DND-41 (cell line): ENCODE results near the gene ECSCR.

Source experiments
- EZH2 ChIP-seq: IDR thresholded peaks from 3 replicates; pipeline ENCODE4 v1.6.1; 2012; ENCODE audit warnings: borderline replicate concordance, low read depth, mild to moderate bottlenecking, moderate library complexity, low read length, inconsistent platforms; ENCODE audit not compliant: severe bottlenecking
- TF ChIP-seq, protein P1 (sequence below): IDR thresholded peaks from 2 replicates; pipeline ENCODE4 v1.5.1; 2012; ENCODE audit warnings: borderline replicate concordance, low read length, moderate library complexity, mild to moderate bottlenecking; ENCODE audit not compliant: poor library complexity, severe bottlenecking; ENCODE audit errors: extremely low read depth

DNA sequence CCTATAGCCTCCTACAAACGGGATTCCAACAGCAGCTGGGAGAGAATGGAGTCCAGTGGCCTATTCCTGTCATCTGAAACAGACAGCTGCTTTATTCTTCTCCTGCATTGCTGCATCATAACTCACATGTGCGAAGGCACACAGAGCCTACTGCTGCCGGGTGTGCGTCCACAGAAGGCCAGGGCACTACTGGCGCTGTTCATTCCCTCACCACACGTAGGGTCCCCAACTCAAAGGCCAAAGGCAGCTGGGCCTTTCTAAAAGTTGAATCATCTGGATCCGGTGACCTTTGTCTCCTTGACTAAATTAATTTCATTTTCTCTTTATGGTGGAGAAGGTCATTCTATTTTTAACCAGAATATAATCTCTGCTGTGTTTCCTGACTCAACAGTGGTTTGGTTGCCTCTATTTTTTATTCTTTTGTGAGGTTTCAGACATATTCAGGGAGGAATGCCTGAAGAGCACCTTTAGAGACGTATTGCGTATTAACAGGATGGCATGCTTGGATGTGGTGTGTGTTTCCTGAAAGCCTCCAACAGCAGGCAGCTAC, 47.9 kb downstream of the ECSCR start:
- TF ChIP-seq, protein P1, sequence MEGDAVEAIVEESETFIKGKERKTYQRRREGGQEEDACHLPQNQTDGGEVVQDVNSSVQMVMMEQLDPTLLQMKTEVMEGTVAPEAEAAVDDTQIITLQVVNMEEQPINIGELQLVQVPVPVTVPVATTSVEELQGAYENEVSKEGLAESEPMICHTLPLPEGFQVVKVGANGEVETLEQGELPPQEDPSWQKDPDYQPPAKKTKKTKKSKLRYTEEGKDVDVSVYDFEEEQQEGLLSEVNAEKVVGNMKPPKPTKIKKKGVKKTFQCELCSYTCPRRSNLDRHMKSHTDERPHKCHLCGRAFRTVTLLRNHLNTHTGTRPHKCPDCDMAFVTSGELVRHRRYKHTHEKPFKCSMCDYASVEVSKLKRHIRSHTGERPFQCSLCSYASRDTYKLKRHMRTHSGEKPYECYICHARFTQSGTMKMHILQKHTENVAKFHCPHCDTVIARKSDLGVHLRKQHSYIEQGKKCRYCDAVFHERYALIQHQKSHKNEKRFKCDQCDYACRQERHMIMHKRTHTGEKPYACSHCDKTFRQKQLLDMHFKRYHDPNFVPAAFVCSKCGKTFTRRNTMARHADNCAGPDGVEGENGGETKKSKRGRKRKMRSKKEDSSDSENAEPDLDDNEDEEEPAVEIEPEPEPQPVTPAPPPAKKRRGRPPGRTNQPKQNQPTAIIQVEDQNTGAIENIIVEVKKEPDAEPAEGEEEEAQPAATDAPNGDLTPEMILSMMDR: no peak
- no peak for TF ChIP-seq EZH2
